NCI-H226 (cell line): ENCODE data around the gene COASY.

Source experiments
- DNase-seq: peaks from one replicate; pipeline ENCODE4 v3.0.0-alpha.2; 2015

The COASY gene

DNA sequence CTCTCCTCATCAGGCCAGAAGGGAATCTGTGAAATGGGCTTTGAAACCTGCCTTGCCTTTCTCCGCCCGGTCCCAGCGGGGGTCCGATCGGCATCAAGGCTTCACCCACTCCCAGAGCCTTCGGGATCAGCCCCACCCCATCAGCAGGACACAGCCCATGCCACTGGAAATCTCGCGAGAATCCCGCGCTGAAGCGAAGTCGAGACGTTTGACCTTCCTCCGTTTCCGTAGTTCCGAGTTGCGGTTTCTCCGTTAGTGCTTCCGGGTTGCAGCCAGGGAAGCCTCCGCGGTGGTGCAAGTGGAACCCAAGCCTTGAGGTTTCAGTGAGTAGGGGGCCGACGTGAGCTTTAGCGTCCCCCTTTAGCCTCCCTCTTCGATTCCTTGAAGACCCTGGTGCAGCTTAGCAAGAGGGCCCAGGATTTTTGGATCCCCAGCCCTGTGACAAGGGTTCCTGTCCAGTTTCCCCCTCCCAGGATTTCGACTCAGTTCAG is at the start of gene COASY:
TSS of gene COASY (plus strand) at position 252 of the 491 bp plus-strand sequence. CDS start 475 bp downstream, outside the sequence.
- peak; percentile 94 for DNase-seq

DNA sequence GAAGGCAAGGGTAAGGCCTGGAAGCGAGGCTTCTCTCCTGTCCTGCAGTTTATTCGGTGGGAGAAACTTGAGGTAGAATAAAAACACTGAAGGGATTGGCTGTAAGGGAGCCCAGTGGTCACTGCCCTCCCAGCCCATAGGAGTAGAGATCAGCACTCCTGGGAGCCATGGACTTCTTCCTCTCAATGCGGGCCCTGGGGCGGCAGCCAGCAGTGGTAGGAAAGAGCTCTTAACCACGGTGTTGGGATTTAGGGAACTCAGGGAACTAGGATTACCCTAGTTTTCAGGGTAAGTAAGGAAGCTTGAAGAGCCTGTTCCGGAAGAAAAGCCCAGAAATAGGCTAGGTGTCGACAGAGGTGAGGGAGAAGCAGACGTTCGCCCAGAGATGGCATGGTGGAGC is 49.7 kb upstream of the COASY start:
- no peak for DNase-seq

DNA sequence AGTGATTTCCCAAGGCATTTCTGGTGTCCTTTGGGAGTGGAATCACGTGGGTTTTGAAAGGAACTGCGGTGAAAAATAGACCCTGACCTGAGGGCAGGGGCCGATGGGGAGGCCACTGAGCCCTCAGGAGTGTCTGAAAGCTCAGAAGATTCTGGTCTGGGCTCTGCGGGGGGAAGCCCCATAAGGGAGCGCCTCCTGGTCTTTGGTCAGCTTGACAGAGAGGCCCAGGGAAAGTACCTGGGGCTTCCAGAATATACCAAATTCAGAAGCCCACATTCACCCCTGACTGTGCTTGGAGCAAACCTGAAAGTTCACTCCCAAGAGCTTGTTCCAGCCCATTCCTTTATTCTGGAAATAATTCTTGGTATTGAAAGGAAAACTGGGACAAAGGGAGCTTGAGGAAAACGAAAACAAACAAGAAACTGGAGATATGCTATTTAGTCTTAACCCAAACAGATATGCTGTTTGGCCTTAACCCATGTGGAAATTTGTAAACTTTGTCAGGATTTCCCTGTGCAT is 49.2 kb upstream of the COASY start:
- DNase-seq: no peak

DNA sequence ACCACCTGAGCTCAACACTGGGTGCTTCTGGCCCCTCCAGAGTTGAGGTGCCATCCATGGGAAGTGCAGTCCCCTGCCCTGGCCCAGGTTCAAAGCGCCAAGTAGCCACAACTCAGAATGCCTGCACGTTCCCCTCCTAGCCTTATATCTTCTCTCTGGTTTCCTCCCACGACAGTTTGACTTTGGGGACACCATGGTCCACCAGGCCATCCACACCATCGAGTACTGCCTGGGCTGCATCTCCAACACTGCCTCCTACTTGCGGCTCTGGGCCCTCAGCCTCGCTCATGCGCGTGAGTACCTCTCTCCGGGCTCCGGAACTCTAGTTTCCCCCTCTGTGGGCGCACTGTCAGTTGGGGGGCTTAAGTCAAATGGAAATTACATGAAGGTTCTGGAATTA is 48.3 kb upstream of the COASY start:
- no peak for DNase-seq

DNA sequence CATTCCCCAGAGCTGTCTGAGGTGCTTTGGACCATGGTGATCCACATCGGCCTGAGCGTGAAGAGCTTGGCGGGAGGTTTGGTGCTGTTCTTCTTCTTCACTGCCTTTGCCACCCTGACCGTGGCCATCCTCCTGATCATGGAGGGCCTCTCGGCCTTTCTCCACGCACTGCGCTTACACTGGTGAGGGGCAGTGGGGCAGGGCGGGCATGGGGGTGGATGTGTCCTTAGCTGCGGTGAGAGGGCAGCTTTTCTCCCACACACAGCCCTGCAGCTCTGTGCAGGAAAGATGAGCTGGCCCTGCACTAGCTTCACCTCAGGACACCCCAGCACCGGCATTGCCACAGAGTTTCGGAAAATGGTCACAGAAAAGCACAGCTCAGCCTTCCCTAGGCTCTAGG is 47.7 kb upstream of the COASY start:
- DNase-seq: no peak

DNA sequence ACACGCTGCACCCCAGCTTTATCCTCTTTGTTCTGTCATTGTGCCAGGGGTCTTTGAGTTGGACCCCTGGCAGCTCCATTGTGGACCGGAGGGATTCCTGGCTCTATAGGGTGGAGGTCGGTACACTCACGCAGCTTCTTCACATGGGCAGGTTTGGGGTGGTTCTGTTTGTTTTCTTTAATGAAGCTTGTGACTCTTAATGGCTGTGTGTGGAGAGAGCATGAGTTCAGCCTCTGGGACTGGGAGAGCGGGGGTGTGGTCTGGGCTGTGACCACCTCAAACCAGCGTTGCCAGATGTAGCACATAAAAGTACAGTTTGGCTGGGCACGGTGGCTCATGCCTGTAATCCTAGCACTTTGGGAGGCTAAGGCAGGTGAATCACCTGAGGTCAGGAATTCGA is 47.1 kb upstream of the COASY start:
- DNase-seq: no peak

DNA sequence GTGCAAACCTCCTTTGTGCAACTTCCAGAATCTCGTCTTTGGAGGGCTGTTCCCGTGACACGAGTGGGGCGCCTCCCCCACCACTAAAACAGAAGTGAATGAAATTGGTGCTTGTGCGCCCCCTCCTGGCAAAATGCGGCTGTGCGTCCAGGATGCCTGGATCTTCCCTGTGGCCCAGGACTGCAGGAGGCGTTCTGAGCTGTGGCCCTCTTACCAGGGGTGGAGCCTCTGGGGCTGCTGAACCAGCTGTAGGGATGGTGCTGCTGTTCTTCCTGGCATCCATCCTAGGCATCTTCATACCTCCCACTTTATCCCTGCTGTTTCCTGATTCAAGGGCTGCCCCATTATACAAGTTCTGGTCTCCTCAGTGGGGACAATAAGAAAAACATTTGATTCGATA is 44.4 kb upstream of the COASY start:
- peak; percentile 87 for DNase-seq

DNA sequence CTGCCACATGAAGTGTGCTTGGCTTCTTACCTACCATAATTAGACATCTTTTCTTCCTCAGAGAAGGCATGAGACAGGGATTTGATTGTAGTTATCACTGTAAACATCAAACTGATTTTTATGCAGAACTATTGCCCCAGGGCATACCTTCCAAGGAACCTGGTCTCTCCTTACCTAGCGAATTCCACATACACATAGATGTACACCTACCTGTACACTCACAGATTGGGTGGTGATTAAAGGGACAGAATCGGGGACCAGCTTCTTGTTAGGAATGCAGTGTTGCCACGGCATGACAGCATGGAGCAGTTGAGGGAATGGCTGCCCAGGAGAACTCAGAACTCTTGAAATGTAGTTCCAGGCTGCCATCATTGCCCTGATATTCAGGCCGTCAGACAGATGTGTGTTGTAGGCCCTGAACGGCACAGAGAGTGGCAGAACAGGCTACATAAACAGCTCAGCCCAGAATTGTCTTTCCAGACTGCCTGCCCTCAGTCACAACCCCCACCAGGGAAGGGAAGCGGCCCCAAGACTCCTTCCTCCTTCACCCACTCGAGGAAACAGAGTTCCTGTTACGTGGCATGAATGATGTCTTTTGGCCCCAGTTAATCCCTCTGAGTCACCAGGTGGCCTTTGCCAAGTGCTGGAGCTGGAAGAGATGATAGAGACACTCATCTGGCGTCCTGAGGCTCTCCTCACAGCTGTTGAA is 43.7 kb upstream of the COASY start:
- DNase-seq: peak; percentile 96

DNA sequence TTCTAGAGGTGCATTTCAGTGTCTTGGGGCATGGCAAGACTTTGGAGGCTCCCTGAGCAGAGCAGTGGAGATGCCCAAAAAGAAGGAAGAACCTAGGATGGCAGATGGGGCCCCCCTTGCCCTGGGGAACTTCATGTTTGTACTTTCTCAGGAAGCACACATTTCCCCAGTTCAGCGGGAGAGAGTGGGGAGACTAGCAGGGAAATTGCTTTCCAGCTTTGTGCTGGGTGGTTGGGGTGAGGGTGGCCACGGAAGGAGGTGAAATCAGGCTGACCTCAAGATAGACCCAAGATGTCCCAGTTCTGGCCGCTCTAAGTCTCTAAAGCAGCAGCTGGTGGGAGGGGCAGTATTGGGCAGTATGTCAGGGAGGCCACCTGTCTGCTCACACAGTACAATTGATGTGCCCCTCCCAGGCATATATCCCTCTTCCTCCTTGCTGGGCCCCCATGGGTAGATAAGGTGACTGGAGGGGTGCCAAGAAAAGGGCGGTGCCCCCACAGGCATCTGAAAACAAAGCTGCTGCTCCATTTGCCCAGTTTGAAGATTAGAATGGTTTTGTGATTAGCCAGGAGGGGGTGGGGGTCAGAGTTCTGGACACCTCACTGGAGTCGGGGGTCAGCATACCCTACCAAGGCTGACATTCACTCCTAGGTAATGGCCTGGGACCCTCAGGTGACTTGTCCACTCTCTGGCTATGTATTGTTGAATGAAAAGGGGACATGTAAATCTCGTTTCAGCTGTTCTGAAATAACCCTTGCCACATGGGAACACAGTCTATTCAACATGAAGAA is 43.0 kb upstream of the COASY start:
- peak; percentile 91 for DNase-seq

DNA sequence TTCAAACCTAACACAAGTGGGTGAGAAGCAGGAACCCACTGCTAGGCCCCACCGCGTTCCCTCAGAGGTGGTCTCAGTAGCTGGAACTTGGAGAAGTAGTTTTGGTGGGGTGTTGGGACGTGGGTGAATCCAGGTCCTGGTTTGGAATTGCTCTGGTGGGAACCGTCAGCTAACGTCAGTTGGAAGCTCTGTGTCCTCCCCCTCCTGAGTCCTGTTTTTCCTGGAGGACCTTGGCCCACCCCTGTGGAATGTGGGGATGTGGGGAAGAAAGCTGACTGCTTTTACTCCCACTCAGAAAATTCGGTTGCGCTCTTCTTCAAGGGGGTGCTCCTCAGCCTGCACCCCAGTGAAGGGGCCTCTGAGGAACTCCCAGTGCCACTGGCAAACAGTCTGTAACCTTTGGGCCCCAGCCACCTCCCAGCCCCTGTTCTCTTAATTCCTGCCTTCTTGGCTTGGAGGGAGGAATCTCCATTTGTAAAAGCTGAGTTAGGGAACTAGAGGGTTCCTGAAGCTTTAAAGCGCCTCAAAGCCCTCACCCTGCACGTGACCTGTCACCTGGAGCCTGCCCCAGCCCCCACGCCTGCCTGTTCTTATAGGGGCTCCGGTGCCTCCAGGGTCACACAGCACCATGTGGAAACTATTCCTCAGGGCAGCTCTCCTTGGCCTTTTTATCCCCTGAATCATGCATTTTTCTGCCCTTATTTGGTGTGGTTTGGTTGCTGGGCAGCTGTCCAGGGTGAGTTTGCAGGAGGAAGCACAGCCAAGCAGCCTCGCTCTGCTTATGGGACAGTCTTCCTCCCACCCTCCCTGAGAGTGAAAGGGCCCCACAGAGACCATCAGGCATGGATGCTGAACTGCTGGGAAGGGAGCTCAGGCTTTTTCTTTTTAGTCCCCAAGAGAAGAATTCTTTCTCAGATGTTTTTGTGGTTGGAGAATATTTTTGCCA is 42.1 kb upstream of the COASY start:
- peak; percentile 99 for DNase-seq

DNA sequence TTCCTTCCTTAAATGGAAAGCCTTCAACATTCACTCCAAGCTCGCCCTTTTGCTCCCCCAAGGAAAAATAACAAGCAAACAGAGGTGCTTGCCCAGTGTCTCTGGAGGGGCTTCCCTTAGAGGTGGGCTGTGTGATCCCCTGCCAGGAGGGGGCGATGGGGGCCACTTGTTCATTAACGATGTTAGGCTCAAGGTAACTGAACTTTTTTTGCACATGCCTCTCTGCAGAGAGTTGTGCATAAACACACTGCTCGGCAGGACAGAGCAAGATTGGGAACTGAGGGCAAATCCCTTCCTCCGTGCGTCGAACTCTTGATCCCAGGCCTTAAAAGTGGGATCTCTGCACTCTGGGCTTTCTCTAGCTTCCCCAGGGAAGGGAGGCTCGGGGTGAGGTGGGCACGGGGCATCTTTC is 41.4 kb upstream of the COASY start:
- DNase-seq: no peak

DNA sequence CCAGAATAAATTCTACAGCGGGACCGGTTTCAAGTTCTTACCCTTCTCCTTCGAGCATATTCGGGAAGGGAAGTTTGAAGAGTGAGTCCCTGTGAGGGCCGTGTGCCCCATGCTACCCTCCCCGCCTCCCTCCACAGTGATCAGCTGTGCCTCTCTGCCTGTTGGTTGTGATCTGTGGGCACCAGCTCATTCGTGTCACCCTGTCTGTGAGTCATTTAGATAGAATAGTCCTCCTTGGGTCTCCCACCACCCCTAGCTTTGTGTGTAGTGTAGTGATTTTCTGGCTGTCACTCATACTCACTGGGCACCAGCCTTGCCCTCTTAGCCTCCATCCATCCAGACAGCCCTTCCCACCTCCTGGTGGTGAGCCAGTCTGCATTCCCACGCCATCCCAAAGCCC is 40.9 kb upstream of the COASY start:
- DNase-seq: no peak

DNA sequence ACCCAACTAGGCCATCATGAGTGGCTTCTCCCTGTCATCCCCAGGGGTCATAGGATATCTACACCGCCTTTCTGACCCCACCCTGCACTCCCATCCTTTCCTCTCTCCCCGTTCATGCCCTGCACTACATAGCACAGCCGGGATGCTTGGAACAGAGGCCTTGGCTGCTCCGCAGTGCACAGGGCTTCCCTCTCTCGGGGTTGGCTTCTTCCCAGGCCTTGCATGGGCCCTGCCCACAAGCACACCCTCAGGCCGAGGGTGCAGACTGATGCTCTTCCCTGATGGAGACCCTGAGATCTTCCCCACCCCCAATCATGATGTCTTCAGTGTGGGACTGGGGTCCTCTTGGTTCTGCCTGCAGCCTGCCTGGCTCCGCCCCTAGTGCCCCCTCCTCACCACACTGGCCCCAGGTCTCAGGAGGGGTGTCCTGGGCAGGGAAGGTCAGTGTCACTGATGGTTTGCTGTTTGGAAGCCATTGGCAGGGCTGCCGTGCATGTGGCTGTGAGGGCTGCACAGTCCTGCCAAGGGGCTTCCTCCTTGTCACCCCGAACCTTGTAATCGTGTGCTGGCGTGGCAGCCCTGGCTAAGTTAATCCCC is 40.2 kb upstream of the COASY start:
- no peak for DNase-seq

DNA sequence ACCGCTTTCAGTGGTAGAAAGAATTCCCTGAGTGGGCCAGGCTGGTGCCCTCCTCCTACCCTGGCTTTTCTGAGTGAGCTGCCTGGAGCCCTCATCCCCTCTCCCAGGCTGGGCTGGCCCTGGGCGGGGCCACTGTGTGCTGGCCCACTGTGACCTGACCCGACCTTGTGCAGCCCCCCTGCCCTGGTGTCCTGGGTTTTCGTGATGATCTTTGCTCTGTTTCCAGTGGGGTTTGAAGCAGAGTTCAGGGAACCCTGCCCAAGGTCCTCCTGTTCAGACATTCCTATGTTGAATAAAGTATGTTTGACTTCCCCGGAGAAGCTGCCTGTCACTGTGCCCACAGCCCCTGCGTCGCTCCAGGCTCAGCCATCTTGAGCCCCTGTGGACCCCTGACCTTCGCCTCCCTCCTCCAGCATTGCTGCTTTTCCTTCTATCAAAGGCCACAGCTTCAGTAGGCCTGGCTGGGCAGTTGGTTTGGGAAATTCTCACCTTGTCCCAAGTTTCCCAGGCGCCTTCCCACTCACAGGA is 39.6 kb upstream of the COASY start:
- no peak for DNase-seq

DNA sequence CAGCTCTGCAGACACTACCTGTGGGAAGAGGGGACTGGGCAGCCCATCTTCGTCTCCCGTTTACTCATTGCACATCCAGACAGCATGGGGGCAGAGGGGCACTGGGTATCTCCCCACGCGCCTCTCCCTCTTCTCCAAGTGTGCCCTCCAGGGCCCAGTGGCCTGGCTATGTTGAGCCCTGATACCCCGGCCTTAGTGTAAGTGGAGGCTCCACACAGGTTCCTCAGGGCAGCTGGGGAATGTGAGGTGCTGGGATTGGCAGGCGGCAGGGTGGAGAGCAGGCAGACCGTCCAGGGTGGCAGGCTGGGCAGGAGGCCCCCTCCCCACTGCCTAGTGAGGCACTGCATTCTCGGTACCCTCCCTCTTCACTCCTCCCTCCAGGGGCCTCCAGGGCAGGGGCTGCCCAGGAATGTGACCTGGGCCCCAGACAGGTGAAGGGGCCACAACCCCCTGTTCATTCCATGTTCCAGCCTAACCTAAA is 39.1 kb upstream of the COASY start:
- DNase-seq: no peak

DNA sequence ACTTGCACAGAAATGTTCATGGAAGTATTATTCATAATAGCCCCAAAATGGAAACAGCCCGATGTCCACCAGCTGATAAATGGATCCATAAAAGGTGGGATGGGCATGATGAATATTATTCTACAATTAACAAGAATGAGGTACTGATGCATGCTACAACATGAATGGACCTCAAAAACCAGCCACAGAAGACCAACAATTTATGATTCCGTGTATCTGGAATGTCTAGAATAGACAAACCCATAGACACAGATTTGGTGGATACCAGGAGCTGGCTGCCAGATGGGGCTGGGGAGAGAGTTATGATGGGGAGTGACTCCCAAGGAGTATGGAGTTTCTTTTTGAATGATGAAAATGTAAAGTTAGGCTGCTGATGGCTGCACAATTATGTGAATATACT is 36.7 kb upstream of the COASY start:
- peak; percentile 74 for DNase-seq

DNA sequence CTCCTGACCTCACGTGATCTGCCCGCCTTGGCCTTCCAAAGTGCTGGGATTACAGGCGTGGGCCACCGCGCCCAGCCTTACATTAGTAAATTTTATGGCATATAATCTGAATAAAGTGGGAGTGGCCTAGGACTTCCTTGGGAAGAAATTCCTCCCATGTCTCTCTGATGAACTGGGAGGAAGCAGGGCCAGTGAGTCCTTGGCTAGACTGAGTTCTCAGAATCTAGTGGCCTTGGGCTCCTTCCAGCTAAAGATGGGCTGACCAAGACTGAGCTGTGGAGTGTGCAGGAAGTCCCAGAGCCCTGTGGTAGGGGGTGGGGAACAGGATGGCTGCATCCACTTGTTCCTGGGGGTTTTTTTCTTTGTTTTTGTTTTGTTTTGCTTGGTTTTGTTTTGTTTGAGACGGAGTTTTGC is 35.9 kb upstream of the COASY start:
- DNase-seq: peak; percentile 54

DNA sequence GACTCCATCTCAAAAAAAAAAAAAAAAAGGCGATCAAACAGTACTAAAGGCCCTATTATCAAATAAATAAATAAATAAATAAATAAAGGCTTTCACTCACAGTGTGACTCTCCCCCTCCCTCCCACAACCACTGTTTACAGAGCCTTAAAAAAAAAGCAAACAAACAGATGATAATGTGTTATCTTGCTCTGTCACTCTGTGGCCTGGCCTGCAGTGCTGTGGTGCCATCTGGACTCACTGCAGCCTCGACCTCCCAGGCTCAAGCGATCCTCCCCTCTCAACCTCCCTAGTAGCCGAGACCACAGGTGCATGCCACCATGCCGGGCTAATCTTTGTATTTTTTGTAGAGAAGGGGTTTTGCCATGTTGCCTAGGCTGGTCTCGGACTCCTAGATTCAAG is 34.0 kb upstream of the COASY start:
- DNase-seq: no peak

DNA sequence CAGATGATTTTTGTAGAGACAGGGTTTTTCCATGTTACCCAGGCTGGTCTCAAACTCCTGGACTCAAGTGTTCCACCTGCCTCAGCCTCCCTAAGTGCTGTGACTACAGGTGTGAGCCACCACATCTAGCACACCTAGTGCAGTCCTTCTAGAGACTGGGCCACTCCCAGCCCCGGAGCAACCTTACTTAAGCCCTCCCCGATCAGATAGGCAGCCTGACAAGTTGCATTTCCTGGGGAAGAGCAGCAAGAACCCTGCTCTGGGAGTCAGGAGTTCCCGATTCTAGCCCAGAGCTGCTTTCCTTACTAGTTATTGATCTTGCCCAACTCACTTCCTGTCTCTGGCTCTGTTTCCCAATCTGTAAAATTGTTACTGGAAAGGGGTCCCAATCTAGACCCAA is 32.9 kb upstream of the COASY start:
- no peak for DNase-seq

DNA sequence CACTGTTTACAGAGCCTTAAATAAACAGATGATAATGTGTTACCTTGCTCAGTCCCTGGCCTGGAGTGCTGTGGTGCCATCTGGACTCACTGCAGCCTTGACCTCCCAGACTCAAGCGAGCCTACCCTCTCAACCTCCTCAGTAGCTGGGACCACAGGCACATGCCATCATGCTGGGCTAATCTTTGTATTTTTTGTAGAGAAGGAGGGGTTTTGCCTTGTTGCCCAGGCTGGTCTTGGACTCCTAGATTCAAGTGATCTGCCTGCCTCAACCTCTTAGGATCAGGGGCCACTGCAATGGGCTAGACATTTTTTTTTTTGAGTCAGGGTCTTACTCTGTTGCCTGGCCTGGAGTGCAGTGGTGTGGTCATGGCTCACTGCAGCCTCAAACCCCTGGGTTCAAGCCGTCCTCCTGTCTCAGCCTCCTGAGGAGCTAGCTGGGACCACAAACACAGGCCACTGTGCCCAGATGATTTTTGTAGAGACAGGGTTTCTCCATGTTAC is 30.9 kb upstream of the COASY start:
- no peak for DNase-seq

DNA sequence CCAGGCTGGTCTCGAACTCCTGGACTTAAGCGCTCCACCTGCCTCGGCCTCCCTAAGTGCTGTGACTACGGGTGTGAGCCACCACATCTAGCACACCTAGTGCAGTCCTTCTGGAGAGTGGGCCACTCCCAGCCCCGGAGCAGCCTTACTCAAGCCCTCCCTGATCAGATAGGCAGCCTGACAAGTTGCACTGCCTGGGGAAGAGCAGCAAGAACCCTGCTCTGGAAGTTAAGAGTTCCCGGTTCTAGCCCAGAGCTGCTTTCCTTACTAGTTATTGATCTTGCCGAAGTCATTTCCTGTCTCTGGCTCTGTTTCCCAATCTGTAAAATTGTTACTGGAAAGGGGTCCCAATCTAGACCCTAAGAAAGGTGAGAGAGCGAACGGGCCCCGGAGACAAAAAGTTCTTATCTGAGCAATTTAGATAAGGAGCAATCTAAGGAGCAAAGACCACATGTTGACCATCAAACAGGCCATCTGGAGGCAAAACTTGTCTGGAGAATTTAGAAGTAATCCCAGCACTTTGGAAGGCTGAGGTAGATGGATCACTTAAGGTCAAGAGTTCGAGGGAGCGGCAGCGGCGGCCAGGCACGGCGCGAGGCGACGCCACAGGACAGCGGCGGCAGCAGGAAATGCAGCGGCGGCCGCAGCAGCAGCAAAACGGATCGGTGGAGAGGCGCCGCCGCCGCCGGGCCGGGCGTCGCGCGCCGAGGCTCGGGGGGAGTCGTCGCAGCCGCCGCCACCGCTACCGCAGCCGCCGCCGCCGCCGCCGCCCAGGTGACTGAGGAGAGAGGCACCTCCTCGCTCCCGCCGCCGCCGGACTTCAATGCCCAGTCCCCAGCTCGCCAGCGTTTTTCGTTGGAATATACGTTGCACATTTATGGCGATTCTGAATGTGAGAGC is 30.2 kb upstream of the COASY start:
- no peak for DNase-seq
